ENCODE measurements around the gene NOS3. TPM values are rescaled to one million over a fixed set of nuclear protein-coding genes. Genes with fewer than 3 reads are reported as not detected.

NOS3 gene
- total and polyA plus RNA-seq, 9 of the 15 experiments (the other 6 are each of a cell fraction or from before 2014, with no cell fraction given) = 1.1 to 121 (median 23.6) TPM

DNA sequence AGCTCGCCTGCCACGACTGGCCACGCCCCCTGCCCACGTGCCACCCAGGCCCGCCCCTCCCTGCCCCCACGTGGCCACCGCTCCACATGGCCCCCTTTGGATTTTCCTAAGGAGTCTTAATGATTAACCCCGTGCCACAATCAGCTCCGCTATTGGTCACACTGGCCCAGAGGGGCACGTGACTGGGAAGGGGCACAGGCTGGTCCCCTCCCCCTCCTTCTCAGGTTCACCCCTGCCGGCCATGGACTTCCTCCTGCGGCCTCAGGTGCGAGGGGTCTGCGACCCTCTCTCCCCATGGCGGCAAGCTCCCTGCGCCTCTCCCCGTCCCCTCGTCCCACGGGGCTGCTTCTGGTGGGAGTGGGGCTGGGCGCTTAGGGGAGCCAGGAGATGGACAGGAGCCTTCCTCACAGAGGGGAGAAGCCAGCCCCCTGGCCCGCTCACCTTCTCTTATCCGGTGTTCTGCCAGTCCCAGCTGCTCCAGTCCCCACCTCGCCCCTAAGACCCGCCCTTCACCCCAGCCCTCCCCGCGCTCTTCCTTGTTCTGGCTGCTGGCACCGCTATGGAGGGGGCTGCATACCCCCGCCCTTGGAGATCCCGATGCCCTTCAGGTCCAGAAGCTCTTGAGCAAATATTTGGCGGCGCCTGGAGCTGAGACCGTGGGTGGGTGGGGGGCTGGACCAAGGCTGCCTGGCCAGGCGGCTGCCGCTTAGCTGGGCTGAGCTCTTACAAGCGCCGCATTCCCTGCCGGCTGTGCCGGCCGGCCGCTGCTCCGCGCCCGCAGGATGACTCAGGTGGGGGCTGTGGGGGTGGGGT is 71.8 kb downstream of the NOS3 start:
- intact Hi-C loops (cut with micrococcal nuclease) (no loop called here), in situ Hi-C loops (cut with MboI) (no loop called here)
- Histone ChIP-seq H3K79me2 (ENCODE audit: control insufficient read depth, insufficient read depth, low read length) (peaks cover 68% of the 10 kb centered on the region), H3K4me1 (replicated peaks in 1 of 2; ENCODE audit: control insufficient read depth in 2 of 2, insufficient read depth in 2 of 2, low read length in 2 of 2) (peaks cover 42 to 81% of the 10 kb centered on the region in 2 experiments), H3K27ac (ENCODE audit: extremely low read depth, low read depth, low read length) (peak overlapping the region; percentile 90), H3K36me3 (ENCODE audit: control insufficient read depth, insufficient read depth, low read length) (peaks cover 53% of the 10 kb centered on the region), H3K9ac (ENCODE audit: insufficient read depth in 1 of 2, low read depth in 2 of 2, low read length in 2 of 2) (peak overlapping the region; percentile 85 to 91), H3K27me3 (ENCODE audit: control insufficient read depth in 2 of 2, insufficient read depth in 2 of 2, low read length in 2 of 2) (no peaks in the 10 kb centered on the region), H3K4me2 (ENCODE audit: insufficient read depth, low read length) (peak overlapping the region; percentile 94), H3K9me3 (replicated peaks; ENCODE audit: control insufficient read depth, insufficient read depth, low read depth, low read length) (no peaks in the 10 kb centered on the region), H2AFZ (ENCODE audit: low read depth, low read length) (peak overlapping the region; percentile 55), H3K4me3 (peak overlapping the region; percentile 84), H4K20me1 (replicated peaks; ENCODE audit: control insufficient read depth, insufficient read depth, low read length) (peaks cover 10% of the 10 kb centered on the region), H3K9me1 (ENCODE audit: control insufficient read depth, insufficient read depth, low read length) (no peaks in the 10 kb centered on the region)
- ChIA-PET POLR2A (interaction anchor here (0.6 to 2.7 kb wide), 13 partner anchors 9 to 720 kb away, joined by 3 to 9 read pairs (median 5); partner anchors contain the start of gene FASTK), CTCF (ENCODE audit: low intra/inter-chr PET ratio) (no interaction called here)
- FAIRE-seq = no peak
- TSS peak; percentile 83 for BruUV-seq (replicated peaks)
- ATAC-seq = peak; percentile 65
- 1% methylated on average over 43 of the region's 43 CpGs for WGBS (ENCODE audit: insufficient coverage, low coverage, missing lambda C conversion rate)
- peak; percentile 91 to 96 (median 94) for DNase-seq (ENCODE audit: extremely low read depth in 1 of 4, low spot score in 3 of 4)
- TF ChIP-seq L3MBTL2 (IDR thresholded peaks at IDR 0.05) = peak; percentile 61; the same call in 1 of the 2 replicates
- TF ChIP-seq CHD2 (IDR thresholded peaks at IDR 0.05; ENCODE audit: low read depth, low read length) = 0 out of 2 replicates have a peak, but pooled peaks have one; percentile 27
- peak; percentile 77 for TF ChIP-seq POLR2A (conservative IDR thresholded peaks at IDR 0.05)
- peak; percentile 70; the same call in 1 of the 2 replicates for TF ChIP-seq LCOR (CRISPR knock-in tag; IDR thresholded peaks at IDR 0.05)
- TF ChIP-seq, protein P1, sequence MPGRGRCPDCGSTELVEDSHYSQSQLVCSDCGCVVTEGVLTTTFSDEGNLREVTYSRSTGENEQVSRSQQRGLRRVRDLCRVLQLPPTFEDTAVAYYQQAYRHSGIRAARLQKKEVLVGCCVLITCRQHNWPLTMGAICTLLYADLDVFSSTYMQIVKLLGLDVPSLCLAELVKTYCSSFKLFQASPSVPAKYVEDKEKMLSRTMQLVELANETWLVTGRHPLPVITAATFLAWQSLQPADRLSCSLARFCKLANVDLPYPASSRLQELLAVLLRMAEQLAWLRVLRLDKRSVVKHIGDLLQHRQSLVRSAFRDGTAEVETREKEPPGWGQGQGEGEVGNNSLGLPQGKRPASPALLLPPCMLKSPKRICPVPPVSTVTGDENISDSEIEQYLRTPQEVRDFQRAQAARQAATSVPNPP (IDR thresholded peaks at IDR 0.05; ENCODE audit: borderline replicate concordance, insufficient read depth, insufficient read length) = no peak
- 0 out of 2 replicates have a peak, but pooled peaks have one; percentile 15 for TF ChIP-seq NR4A1 (CRISPR knock-in tag; IDR thresholded peaks at IDR 0.05)
- no peak; the same call in 1 of the 2 replicates for TF ChIP-seq NR4A1 (tag; IDR thresholded peaks at IDR 0.05)
- 0 out of 2 replicates have a peak, but pooled peaks have one; percentile 36 for TF ChIP-seq POLR2AphosphoS2 (IDR thresholded peaks at IDR 0.05; ENCODE audit: low read length)
- TF ChIP-seq, protein P2, sequence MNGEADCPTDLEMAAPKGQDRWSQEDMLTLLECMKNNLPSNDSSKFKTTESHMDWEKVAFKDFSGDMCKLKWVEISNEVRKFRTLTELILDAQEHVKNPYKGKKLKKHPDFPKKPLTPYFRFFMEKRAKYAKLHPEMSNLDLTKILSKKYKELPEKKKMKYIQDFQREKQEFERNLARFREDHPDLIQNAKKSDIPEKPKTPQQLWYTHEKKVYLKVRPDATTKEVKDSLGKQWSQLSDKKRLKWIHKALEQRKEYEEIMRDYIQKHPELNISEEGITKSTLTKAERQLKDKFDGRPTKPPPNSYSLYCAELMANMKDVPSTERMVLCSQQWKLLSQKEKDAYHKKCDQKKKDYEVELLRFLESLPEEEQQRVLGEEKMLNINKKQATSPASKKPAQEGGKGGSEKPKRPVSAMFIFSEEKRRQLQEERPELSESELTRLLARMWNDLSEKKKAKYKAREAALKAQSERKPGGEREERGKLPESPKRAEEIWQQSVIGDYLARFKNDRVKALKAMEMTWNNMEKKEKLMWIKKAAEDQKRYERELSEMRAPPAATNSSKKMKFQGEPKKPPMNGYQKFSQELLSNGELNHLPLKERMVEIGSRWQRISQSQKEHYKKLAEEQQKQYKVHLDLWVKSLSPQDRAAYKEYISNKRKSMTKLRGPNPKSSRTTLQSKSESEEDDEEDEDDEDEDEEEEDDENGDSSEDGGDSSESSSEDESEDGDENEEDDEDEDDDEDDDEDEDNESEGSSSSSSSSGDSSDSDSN (IDR thresholded peaks at IDR 0.05; ENCODE audit: borderline replicate concordance in 1 of 2, low read depth in 2 of 2, low read length in 2 of 2) = peak; percentile 39 to 68; a peak in 1 of 4 replicates
- TF ChIP-seq THRAP3 (IDR thresholded peaks at IDR 0.05; ENCODE audit: borderline replicate concordance) = no peak
- peak; percentile 67 for TF ChIP-seq ETV5 (CRISPR knock-in tag; IDR thresholded peaks at IDR 0.05; ENCODE audit: low read depth)
- peak; percentile 75 for TF ChIP-seq CBFA2T2 (conservative IDR thresholded peaks at IDR 0.05)
- 0 out of 4 replicates have a peak, but pooled peaks of 1 of the 2 experiments have one; percentile 1 for TF ChIP-seq RCOR1 (IDR thresholded peaks at IDR 0.05; ENCODE audit: borderline replicate concordance in 1 of 2, low read depth in 2 of 2, low read length in 2 of 2)
- peak; percentile 27 to 41; a peak in 2 of 4 replicates for TF ChIP-seq FOXK2 (conservative IDR thresholded peaks at IDR 0.05 in 1 of 2, IDR thresholded peaks at IDR 0.05 in 1 of 2; ENCODE audit: low read depth in 2 of 2)
- peak; percentile 17; the same call in 1 of the 2 replicates for TF ChIP-seq ZBTB17 (CRISPR knock-in tag; IDR thresholded peaks at IDR 0.05)
- TF ChIP-seq, protein P3, sequence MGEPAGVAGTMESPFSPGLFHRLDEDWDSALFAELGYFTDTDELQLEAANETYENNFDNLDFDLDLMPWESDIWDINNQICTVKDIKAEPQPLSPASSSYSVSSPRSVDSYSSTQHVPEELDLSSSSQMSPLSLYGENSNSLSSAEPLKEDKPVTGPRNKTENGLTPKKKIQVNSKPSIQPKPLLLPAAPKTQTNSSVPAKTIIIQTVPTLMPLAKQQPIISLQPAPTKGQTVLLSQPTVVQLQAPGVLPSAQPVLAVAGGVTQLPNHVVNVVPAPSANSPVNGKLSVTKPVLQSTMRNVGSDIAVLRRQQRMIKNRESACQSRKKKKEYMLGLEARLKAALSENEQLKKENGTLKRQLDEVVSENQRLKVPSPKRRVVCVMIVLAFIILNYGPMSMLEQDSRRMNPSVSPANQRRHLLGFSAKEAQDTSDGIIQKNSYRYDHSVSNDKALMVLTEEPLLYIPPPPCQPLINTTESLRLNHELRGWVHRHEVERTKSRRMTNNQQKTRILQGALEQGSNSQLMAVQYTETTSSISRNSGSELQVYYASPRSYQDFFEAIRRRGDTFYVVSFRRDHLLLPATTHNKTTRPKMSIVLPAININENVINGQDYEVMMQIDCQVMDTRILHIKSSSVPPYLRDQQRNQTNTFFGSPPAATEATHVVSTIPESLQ (CRISPR knock-in tag; IDR thresholded peaks at IDR 0.05) = peak; percentile 91

Measured in K562 (cell line).